SH-SY5Y (cell line): ENCODE data around the gene DIS3L2.

Experiments
- GATA2 ChIP-seq: IDR thresholded peaks from 2 replicates; pipeline ENCODE4 v1.6.1; 2011; ENCODE audit warnings: mild to moderate bottlenecking, low read depth, low read length
- GATA3 ChIP-seq: IDR thresholded peaks from 2 replicates; pipeline ENCODE4 v1.6.1; 2011; ENCODE audit warnings: low read depth, mild to moderate bottlenecking, low read length, moderate library complexity

DIS3L2 gene

DNA sequence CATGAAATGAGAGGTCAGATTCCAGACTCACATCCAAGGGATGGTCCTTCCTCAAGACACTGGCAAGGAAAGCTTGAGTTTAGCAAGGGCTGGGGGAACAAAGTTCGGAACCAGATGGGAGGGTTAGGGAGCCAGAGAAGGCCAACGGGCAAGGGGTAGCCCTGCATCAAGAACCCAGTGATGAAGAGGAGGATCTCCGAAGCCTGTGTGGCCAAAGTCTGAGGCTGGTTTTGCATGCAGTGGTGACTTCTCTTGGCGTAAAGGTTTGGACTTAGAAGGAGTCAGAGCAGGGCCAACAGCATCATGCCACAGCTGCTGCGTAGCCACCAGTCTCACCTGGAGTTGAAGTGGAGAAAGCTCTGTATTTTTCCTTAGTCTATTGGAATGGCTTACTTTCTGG, 293.5 kb downstream of the DIS3L2 start:
- TF ChIP-seq GATA2 = no peak
- TF ChIP-seq GATA3 = no peak

DNA sequence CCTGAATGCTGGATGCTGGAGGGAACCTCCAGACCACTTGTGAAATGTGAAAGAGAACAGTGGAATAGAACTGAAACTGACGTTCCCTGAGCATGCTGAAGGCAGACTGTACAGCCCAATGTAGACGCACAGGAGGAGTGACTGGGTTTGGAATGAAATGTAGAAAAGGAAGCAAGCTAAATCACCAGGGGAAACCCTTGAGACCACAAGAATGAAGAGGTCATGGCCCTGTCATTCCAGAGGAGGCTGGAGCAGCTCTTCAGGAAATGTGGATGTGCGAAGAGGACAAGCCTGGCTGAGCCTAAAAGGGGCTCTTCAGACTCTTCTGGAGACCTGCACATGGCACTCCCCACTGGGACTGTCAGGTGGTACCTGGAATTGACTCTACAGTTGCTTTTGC, 298.6 kb downstream of the DIS3L2 start:
- TF ChIP-seq GATA3 (no peak), GATA2 (no peak)

DNA sequence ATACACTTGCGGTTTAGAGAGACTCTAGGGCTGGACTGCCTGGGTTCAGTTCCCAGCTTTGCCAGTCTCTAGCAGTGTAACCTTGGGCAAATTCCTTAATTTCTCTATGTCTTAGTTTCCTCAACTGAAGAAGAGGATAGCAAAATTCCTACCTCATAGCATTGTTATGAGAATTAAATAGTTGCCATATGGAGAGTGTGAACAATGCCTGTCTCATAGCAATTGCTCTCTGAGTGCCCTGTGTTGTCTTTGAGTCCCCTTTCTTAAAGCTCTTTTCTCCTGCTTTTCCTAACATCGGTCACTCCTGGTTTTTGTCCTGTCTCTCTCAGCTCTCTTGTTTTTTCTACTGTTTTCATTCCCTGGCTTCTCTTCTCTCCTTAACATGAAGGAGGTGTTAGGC, 300.3 kb downstream of the DIS3L2 start:
- TF ChIP-seq GATA2 (no peak), GATA3 (no peak)

DNA sequence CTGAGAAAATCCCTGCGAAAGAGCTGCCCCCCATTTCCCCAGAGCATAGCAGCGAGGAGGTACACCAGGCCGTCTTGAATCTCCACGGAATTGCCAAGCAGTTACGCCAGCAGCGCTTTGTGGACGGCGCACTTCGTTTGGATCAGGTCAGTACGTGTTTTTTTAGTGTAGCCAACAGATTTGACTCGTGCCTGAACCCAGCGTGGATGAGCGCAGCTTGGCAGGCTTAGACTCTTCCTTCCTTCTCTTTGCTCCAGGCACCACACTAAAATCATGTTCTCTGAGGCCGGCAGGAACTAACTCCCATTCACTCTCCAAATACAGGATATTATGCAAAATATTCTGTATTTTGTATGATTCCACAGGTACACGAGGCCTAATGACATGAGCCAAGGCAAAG, 301.8 kb downstream of the DIS3L2 start:
- TF ChIP-seq GATA3 (no peak), GATA2 (no peak)

DNA sequence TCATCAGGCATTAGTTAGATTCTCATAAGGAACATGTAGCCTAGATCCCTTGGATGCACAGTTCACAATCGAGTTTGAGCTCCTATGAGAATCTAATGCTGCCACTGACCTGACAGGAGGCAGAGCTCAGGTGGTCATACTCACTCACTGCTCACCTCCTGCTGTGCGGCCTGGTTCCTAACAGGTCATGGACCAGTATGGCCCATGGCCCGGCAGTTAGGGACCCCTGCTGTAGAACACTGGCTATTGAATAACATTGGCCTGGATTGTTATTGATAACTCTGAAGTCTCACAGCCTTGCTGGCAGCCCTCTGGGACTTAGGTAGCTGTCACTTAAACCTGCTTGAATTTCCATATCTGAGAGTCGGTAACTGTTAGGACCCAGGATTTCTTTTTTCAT, 302.6 kb downstream of the DIS3L2 start:
- TF ChIP-seq GATA2 (no peak), GATA3 (no peak)

DNA sequence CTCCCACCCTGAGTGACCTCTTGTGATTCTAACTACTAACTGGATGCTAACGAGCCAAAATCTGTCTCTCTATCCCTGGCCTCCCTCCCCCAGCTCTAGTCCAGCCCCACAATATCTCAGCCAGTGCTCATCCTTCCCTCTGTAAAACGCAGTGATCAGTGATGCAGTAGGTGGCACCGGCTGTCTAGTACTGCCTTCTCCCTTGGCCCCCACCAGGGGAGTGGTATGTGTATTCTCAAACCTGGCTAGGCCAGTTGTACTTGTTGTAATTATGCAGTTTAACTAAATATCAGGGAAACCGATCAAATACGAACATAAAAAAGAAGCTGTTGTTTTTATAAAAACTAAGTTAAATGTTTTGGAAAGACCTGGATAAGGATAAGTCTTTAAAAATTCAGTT, 303.8 kb downstream of the DIS3L2 start:
- no peak for TF ChIP-seq GATA3
- no peak for TF ChIP-seq GATA2

DNA sequence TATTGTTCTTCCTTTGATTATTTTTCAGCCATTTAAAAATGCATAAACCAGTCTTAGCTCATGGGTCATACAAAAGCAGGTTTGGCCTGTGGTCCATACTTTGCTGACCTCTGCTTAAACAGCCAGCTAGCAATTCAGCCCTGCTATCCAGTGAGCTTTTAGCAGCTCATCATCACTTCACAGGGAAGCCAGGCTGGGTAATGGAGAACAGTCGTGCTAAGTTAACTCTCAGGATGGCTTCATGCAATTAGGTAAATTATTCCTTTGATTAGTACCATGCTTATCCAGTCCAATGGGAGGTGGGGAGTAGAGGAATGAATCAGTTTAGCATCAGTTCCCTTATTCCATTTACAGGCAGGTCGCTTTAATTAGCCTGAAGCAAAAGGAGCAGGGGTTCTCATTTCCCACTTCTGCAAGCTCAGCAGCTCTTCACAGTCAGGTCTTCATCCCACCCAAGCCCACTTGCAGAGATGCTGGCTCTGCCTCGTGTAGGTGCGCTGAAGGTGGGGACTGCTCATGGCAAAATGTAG, 307.2 kb downstream of the DIS3L2 start:
- TF ChIP-seq GATA3 (no peak), GATA2 (no peak)

DNA sequence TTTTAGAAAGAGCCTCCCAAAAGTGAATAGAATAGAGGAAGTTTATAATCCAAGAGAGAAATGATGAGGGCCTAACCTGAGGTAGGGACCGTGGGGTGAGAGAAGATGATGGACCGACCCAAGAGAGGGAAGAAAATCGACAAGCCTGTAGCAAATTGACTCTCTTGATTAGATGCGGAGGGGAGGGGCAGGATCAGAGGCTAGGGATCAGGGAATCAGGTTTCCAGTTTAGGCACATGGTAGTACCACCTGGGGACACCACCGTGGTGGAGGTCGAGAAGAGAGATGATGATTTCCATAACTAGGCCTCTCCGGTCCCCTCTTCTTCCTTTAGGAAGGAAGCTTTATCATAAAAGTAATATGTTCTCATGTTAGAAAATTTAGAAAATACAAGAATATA, 308.4 kb downstream of the DIS3L2 start:
- no peak for TF ChIP-seq GATA3
- TF ChIP-seq GATA2 = no peak

DNA sequence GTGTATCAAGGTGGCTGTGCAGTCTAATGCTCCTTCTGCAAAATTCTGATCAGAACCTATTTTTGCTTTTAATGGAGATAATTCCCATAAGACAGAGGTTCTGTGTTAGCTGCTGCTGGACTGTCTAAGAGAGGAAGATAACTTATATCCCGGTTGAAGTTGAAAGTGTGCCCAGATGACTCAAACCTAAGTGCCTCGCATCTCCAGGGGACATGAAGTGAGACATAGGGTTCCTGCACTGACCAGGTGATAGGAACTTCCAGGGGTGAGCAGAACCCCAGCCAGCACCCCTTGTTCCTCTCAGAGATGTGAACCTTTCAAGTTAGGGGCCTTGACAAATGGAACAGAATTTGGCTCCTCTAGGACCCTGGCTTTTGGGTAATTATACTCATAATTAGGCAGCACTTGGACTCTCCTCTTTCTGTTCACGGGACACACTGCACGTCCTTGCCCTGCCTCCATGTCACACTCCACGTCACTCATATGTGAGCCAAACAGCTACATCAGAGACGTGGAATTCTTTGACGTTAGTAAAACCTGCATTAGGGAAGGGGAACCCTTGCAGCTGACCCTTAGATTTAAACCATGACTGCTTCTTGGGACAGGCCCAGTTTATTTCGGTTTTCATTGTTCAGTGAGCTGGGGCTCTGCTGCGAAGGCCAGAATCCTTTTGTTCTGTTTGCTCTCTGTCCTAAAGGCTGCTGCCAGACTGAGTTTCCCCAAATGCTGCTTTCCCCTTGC, 312.6 kb downstream of the DIS3L2 start:
- no peak for TF ChIP-seq GATA2
- no peak for TF ChIP-seq GATA3

DNA sequence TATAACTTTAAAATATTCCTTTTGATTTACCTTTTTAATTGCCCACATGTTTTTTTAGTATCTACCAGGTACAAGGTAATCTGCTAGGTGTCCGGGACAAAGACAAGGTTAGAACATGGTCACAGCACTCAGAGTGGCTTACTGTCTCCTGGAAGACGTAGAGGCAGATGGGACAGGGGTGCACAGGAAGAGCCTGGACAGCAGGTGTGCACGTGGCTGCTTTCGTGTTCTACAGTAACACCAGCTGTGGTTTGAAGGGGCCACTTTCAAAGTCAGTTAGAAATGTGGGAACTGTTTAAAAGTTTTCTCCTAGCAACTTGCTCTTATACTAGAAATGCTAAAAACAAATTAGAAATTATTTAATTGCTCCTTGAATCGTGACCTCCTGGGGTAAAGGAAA, 314.2 kb downstream of the DIS3L2 start:
- TF ChIP-seq GATA2 = no peak
- TF ChIP-seq GATA3 = no peak

DNA sequence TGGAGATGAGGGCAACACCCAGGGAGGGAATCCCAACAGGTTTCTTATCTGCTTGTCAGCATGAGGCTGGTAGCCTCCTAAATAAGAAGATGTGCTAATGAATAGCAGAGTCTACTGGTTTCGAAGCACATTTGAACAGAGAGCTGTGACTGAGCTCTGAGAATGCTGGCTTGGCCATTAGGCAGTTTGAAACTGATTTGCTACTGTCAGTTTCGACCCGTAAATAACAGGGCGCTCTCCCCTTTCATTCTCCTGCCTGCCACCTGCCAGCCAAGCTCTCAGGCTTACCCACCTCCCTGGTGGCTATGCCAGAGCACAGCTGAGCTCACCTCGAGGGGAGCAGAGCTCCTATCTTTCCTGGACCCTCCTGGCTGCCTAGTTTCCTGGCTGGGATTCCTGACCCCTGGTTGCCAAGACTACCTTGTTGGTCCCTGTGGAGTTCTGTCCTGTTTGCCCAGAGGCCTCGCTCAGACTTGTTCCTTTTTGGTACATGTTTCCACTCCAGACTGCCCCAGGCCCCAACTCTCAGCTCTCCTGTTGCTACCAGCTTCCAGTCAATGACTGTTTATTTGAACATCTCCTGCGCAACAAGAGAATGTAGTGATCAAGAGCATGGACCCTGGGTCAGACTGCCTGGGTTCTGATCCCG, 314.7 kb downstream of the DIS3L2 start:
- TF ChIP-seq GATA3 (no peak), GATA2 (no peak)

DNA sequence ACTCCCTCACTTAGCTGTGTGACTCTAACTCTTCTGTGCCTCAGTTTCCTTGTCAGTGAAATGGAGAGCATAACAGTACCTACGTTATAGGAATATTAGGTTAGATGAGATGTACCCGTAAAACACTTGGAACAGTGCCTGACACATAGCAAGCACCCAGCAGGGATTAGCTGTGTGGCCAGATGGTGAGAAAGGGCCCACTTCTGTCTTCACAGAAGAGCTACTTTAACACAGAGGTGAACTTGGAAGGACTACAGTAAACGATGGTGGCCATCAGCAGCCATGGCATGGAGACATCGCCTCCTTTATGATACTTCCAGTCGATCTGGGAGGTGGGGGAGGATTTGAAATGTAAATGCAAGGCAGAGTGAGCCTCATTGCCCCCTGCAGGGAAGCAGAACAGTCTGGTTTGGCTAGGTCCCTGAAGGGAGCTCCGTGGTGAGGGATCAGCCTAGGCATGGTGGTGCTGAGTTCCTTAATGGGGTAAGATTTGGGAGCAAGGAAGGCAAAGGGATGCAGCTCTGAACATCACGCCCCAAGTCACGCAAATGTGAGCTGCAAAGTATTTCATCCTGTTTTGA, 315.3 kb downstream of the DIS3L2 start:
- TF ChIP-seq GATA3 (no peak), GATA2 (no peak)

DNA sequence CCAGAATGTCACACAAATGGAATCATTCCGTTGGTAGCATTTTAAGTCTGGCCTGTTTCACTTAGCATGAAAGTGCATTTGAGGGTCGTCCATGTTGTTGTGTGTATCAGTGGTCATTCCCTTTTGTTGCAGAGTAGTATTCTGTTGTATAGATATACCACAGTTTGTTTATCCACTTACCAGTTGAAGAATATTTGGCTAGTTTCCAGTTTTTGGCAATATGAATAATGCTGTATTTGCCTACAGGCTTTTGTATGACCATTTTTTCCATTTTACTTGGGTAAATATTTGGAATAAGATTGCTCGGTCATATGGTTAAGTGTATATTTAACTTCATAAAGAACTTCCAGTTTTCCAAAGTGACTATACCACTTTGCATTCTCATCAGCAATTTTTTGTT, 317.0 kb downstream of the DIS3L2 start:
- no peak for TF ChIP-seq GATA3
- TF ChIP-seq GATA2 = no peak

DNA sequence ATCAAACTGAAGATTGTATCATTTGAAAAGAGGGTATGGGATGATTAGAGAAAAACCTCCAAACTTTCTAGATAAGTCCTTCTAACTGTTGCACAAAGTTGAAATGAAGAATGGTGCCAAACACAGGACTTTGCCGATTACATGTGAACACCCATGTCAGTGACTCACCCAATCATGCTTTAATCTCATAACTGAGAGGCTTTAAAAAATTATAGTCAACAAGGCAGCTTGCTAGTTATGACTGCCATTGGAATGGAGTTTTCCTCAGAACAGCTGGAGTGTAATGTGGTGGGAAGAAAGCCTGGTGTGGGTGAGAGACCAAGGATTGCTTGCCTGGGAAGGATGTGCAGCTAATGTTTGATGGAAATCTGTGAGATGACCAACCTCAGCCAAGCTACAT, 318.8 kb downstream of the DIS3L2 start:
- TF ChIP-seq GATA3 = no peak
- TF ChIP-seq GATA2 = no peak
